DMS53 (cell line): Measurements from ENCODE around the gene PLA2G4B.
"Not testable (repeated sequence)": the region's sequence is repeated elsewhere in the genome, so short reads cannot be mapped to it uniquely, and the experiment has no call there.

Source experiments
- DNase-seq: peaks from one replicate; lab custom pipeline; 2025; lab: John Stamatoyannopoulos, UW

PLA2G4B gene

GRCh38 chr15:41825572-41826535 lies 12.8 kb upstream of the PLA2G4B start:
- no peak for DNase-seq

GRCh38 chr15:41827290-41827879 lies 11.3 kb upstream of the PLA2G4B start:
- DNase-seq, result peak; percentile 56

DNA sequence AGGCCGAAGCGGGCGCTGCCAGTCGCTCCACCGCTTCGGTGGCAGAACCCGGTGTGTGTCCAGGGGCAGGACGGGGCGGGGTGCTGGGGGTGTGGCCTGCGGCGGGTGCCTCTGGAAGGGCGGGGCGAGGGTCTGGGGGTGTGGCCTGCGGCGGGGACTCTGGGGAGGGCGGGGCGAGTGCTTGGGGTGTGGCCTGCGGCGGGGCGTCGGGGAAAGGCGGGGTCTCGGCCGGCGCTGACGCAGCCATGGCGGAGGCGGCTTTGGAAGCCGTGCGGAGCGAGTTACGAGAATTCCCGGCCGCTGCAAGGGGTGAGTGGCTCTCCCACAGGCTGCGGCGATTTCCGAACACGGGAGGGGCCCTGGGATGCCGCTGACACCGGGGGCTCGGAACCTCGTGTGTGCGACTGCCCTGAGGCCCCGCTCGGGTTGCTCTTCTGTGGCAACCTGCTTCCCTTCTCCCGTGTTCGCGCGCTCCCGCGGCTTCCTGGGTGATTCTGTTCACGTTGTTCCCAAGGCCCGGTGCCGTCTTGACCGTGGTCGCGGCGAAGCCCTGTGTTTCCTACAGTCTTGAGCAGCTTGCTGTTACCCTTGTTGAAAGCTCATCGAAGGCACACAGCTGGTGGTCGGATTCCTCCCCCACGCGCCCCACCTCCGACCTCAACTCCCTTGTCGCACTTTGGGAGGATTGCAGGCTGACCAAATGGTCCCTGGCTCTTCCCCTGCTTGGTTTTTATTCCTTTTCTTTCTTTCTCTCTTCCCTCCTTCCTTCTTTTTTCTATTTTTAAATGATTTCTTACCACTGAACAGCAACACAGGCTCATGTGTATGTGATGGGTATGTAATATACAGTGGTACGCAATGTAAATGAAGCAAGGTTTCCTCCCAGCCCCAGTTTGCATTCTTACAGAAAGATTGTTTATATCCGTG lies 10.5 kb upstream of the PLA2G4B start, which contains the start of gene JMJD7:
TSS of gene JMJD7 (plus strand) at position 213 of the 927 bp plus-strand sequence. CDS start at position 246, 33 bp downstream.
- peak; percentile 91 for DNase-seq

DNA sequence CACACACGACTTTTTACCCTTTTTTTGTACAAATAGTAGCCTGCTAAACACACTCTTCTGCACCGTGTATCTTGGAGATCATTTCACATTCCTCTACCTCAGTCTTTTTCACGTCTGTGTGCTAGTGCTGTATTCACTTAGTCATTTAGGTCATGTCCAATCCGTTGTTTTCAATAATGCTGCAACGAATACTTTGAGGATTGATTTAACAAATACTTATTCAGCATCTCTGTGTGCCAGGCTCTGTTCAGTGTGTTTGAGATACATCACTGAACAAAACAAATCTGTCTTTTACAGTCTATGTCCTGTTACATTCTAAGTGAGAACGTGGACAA lies 9.9 kb upstream of the PLA2G4B start:
- DNase-seq, result no peak

DNA sequence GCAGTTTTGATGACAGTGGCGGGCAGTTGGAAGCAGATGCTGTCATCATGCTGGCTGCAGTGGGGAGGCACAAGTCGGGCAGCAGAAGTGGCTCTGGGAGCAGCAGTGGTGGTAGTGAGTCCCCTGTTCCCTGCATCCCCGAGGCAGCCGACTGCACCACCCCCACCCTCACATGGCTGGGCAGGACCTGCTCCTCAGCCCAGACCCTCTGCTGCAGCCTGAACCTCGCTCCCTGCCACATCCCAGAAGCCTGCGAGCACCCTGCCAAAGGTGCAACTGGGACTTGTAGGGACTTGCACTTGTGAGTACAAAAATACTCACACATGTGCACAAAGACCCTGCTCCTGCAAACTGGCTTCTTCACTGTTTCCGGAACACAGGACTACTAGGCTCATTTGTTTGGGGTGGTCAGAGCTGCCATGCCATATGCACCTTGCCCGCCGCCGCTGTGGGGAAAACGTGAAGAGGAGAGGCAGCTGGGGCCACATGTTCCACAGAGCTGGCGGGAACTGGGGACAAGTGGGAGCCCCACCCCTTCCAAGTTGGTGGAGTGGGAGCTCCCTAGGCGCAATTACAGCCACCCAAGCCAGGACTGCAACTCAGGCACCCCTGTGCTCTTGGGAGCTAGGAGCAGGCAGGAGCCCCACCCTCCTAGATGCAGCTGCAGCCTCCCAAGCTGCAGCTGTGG lies 8.5 kb upstream of the PLA2G4B start:
- no peak for DNase-seq

DNA sequence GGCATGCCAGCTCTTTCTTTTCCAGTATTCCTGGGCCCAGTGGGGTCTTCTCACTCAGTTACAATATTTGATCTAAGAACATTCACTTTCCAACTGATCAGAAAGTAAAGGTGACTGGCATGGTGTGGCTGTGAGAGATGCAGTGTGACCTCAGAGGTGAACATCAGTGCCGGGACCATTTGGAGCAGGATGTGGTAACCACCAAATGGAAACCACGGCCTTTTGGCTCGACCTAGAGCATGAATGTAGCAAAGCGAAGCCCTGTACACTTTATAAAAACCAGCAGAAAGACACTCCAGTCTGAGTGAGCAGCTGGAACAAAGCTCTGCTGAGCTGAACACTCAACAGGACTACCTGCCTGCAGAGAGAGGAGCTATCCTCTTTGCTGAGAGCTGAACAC lies 7.4 kb upstream of the PLA2G4B start:
- DNase-seq, result not testable (repeated sequence)

- DNase-seq, result no peak
These were observed 6.4 kb upstream of the PLA2G4B start for GRCh38 chr15:41832208-41832607.

GRCh38 chr15:41832875-41833274 lies 5.8 kb upstream of the PLA2G4B start:
- DNase-seq, result peak; percentile 92

GRCh38 chr15:41834096-41834495 lies 4.6 kb upstream of the PLA2G4B start:
- DNase-seq, result no peak

GRCh38 chr15:41836073-41836472 lies 2.6 kb upstream of the PLA2G4B start:
- DNase-seq, result no peak

DNA sequence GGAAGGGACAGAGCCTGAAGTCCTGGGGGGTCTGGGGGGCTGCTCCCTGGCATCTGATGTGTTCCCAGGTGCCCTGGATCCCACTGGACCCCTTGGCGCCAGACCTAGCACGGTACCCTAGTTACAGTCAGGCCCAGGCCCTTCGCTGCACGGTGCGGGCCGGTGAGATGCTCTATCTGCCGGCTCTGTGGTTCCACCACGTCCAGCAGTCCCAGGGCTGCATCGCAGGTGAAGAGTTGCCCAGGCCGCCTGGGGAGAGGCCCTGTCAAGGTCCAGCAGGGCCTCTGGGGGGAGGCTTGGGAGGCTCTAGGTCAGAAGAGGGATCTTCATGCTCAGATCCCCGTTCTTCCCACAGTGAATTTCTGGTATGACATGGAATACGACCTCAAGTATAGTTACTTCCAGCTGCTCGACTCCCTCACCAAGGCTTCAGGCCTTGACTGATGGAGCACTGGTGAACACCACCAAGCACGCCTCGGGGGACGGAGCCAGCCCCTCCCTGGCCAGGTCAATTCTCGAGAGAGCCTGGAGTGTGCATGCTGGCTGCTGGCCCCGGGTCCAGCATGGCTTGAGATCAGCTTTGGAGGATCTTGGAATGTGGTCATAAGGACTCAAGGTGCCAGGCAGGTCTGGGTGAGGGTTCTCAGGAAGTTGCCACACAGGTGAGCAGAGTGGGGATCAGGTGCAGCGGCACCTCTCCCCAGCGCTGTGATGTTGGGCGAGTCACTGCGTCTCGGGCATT lies 1.8 kb upstream of the PLA2G4B start:
- no peak for DNase-seq

GRCh38 chr15:41839781-41840491 lies 1.3 kb downstream of the PLA2G4B start:
- no peak for DNase-seq

- no peak for DNase-seq
These were observed 2.0 kb downstream of the PLA2G4B start for GRCh38 chr15:41840673-41841072.

GRCh38 chr15:41841131-41841530 lies 2.5 kb downstream of the PLA2G4B start:
- no peak for DNase-seq

DNA sequence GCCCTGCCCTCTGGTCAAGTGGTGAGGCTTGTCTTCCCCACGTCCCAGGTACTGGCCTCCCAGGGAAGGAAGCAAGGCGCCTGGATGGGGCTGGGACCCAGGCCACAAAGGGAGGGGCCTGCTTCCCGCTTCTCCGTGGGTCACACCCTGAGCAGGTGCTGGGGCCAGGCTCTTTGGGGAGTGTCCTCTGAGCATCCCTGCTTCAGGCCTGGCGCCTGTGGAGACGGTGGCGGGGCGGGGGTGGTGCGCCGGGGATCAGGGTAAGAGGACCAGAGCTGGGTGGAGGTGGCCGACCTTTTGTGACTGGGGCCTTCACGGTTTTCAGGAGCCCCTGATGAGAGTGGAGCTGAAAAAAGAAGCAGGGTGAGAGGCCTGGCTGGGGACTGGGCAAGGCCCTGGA lies 3.6 kb downstream of the PLA2G4B start:
- DNase-seq, result no peak

DNA sequence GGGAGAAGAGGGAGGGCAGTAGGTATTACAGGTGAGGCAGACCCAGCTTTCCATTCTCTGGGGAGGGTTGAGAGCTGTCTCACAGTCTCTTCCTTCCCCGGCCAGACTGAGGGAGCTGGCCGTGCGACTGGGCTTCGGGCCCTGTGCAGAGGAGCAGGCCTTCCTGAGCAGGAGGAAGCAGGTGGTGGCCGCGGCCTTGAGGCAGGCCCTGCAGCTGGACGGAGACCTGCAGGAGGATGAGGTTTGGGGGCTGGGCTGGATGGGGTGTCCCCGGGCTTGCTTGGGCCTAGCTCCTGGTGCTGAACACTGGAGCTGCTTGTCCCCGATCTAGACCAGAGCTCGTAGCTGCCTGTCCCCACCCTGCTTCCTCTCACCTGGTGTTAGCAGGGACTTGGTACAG lies 4.9 kb downstream of the PLA2G4B start:
- DNase-seq, result no peak

DNA sequence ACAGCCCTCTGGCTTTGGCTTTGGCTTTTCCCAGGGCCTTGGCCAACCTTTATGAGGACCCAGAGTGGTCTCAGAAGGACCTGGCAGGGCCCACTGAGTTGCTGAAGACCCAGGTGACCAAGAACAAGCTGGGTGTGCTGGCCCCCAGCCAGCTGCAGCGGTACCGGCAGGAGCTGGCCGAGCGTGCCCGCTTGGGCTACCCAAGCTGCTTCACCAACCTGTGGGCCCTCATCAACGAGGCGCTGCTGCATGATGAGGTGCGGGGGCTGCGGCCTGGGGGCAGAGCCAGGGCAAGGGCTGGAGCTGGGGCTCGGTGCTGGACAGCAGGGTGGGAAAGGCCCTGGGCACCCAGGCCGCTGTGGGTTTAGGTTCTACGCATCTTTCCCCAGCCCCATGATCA lies 6.2 kb downstream of the PLA2G4B start:
- no peak for DNase-seq

DNA sequence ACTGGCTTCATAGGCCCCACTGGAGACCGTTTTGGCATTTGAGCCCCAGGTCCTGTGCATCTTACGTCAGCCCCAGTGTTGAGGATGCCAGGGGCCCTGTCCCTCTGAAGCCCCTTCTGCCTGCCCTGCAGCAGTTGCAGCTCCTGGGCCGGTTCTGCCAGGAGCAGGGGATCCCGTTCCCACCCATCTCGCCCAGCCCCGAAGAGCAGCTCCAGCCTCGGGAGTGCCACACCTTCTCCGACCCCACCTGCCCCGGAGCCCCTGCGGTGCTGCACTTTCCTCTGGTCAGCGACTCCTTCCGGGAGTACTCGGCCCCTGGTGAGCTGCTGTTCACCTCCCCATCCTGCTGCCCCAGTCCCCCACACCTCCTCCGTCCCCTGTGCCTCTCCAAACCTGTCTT lies 8.6 kb downstream of the PLA2G4B start:
- no peak for DNase-seq

DNA sequence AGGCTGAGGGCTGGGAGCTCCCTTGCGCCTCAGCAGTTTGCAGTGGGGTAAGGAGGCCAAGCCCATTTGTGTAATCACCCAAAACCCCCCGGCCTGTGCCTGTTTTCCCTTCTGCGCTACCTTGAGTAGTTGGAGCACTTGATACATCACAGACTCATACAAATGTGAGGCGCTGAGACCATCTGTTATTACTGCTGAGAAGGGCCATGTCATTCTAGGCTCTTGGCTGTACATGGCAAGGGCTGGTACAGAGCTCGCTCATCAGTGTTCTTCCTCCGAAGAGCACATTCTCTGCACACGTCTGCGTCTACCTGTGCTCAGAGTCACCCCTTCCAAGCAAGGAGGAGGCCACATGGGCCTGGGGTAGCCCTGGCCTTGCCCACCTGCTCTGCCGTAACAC lies 9.3 kb downstream of the PLA2G4B start:
- DNase-seq, result no peak

DNA sequence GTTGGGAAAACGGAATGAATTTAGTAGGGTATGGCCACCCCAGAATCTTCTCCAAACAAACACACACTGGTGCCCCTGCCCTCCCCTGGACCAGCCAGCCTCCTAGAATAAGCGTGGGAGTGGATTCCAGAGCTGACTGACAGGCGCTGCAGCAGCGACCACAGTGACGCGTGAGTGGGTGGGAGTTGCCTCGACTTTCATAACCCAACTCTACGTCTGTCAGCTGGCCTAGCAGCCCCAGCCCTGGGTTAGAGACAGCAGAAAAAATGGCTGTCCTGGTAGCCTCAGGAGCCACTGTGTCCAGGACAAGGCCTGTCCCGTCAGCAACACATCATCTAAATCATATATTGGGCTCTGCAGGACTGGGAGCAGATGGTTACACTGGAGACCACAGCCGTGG lies 10.0 kb downstream of the PLA2G4B start:
- DNase-seq, result no peak
